Measurements from ENCODE around the gene MORN3. TPM values are rescaled to one million over a fixed set of nuclear protein-coding genes. Genes with fewer than 3 reads are reported as not detected.
"Not testable (repeated sequence)": the region's sequence is repeated elsewhere in the genome, so short reads cannot be mapped to it uniquely, and the experiment has no call there.

MORN3 gene
- total RNA-seq, 1 donor from 2014 or later, result 0.20 TPM

DNA sequence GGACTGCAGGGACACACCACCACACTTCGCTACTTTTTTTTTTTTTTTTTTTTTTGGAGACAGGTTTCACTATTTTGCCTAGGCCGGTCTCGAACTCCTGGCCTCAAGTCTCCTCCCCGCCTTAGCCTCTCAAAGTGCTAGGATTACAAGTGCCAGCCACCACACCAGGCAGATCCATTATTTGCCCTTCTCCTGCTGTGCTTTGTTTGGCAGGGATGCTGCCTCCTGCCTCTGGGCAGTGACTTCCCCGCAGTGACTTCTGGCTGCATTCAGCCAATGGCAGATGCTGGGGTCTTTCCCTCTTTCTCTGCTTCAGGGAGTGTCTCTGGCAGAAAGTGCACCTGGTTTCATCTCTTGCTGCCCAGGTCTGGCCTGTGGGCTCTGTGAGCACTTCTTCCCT lies 6.7 kb upstream of the MORN3 start:
- intact Hi-C loops (cut with micrococcal nuclease), result no loop called here
- no peak for DNase-seq
- H3K36me3 Mint-ChIP-seq (ENCODE audit: low read depth), result no peaks in the 10 kb centered on the region
- no peak overlapping the region for H3K27ac Mint-ChIP-seq
- H3K4me3 Mint-ChIP-seq, result no peak overlapping the region
- no peak for ATAC-seq (ENCODE audit: low read depth)
- POLR2A ChIA-PET, result no interaction called here
- H3K4me1 Mint-ChIP-seq, result peaks cover 21% of the 10 kb centered on the region
- TF ChIP-seq, protein P1, sequence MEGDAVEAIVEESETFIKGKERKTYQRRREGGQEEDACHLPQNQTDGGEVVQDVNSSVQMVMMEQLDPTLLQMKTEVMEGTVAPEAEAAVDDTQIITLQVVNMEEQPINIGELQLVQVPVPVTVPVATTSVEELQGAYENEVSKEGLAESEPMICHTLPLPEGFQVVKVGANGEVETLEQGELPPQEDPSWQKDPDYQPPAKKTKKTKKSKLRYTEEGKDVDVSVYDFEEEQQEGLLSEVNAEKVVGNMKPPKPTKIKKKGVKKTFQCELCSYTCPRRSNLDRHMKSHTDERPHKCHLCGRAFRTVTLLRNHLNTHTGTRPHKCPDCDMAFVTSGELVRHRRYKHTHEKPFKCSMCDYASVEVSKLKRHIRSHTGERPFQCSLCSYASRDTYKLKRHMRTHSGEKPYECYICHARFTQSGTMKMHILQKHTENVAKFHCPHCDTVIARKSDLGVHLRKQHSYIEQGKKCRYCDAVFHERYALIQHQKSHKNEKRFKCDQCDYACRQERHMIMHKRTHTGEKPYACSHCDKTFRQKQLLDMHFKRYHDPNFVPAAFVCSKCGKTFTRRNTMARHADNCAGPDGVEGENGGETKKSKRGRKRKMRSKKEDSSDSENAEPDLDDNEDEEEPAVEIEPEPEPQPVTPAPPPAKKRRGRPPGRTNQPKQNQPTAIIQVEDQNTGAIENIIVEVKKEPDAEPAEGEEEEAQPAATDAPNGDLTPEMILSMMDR (IDR thresholded peaks at IDR 0.05), result no peak
- CTCF ChIA-PET, result no interaction called here
- no peaks in the 10 kb centered on the region for H3K27me3 Mint-ChIP-seq
- no peaks in the 10 kb centered on the region for H3K9me3 Mint-ChIP-seq

DNA sequence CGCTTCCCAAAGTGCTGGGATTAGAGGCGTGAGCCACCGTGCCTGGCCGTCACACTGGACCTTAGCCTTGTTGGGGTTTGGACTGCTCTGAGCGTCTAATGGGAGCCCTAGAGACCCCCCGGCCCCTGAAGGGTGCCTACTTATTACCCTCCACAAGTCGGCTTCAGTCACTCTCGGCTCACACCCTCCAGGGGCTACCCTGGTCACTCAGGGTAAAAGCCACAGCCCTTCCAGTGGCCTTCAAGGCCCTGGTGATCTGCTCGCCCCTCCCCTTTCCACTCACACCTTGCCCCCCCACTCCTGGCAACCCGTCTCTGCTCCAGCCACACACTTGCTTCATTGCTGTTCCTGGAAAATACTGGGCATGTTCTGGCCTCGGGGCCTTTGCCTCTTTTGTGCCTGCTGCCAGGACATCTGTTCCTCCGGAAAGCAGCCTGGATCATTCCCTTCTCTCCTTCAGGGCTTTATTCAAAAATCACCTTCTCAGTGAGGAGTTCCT lies 3.6 kb upstream of the MORN3 start:
- H3K27ac Mint-ChIP-seq, result peak overlapping the region; percentile 68

DNA sequence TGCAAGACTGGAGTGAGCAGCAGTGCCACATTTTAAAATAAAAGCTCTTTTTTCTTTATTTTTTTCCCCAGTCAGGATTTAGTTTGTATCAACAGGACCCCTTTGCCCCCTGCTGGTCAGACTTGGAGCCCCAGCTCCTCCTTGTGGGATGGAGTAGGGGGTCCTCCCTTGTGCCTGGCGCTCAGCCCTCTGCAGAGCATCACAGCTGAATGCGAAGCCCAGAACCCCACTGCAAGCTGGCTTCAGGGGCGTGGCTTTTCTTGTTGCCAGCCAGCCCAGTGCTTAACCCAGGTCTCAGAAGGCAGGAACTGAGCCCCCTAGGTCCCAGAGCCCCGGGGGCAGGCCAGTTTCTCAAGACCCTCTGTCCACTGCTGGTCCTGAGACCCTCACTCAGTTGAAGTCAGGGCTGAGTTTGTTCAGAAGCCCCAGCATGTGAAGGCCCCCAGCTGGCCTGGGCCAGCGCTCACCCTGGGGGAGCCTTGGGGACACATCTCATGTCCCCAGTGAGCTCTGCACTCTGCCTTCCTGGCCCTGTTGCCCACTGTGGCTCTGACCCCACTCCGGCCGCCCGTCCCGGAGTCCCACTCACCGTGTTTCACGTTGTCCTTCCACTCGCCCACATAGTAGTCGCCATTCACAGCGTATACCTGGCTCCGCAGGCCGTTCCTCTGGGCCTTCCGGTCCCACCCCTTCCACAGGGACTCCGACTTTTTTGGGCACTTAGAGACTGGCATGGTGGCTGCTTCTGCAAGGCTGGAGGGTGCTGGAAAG lies 519 bp downstream of the MORN3 start:
- H3K4me3 Mint-ChIP-seq, result no peak overlapping the region
- H3K36me3 Mint-ChIP-seq (ENCODE audit: low read depth), result peaks cover 23% of the 10 kb centered on the region
- TF ChIP-seq, protein P1 (IDR thresholded peaks at IDR 0.05), result no peak
- intact Hi-C loops (cut with micrococcal nuclease), result loop anchor here (1.0 kb wide), 2 partner anchors 43 to 117 kb away; partner anchors contain the start of gene ORAI1
- no peaks in the 10 kb centered on the region for H3K27me3 Mint-ChIP-seq
- peaks cover 49% of the 10 kb centered on the region for H3K4me1 Mint-ChIP-seq
- CTCF ChIA-PET, result interaction anchor here (0.6 to 8.2 kb wide), 23 partner anchors 12 to 1406 kb away, joined by 3 to 158 read pairs (median 4); partner anchors contain the start of gene ORAI1
- DNase-seq, result peak; percentile 38
- peak overlapping the region; percentile 14 for H3K27ac Mint-ChIP-seq
- no peak for ATAC-seq (ENCODE audit: low read depth)
- POLR2A ChIA-PET, result interaction anchor here (0.6 to 2.5 kb wide), 9 partner anchors 11 to 268 kb away, joined by 3 to 50 read pairs (median 7); partner anchors contain the start of gene ORAI1
- no peaks in the 10 kb centered on the region for H3K9me3 Mint-ChIP-seq

More for the DNA sequence above, 3.6 kb upstream of the MORN3 start:
- Mint-ChIP-seq H3K4me1 (peaks cover 24% of the 10 kb centered on the region), H3K9me3 (no peaks in the 10 kb centered on the region), H3K36me3 (ENCODE audit: low read depth) (peaks cover 3% of the 10 kb centered on the region), H3K27me3 (no peaks in the 10 kb centered on the region), H3K4me3 (peak overlapping the region; percentile 83)
- intact Hi-C loops (cut with micrococcal nuclease), result loop anchor here (2.0 kb wide), 1 partner anchor 14 kb away; no protein-coding TSS in a partner anchor
- DNase-seq, result no peak
- TF ChIP-seq, protein P1 (IDR thresholded peaks at IDR 0.05), result no peak
- ChIA-PET POLR2A (interaction anchor here (0.7 to 2.4 kb wide), 8 partner anchors 9 to 137 kb away, joined by 3 to 16 read pairs (median 6); partner anchors contain the start of gene ORAI1), CTCF (interaction anchor here (8.2 kb wide), 1 partner anchor 121 kb away, joined by 158 read pairs; no protein-coding TSS in a partner anchor)
- no peak for ATAC-seq (ENCODE audit: low read depth)

DNA sequence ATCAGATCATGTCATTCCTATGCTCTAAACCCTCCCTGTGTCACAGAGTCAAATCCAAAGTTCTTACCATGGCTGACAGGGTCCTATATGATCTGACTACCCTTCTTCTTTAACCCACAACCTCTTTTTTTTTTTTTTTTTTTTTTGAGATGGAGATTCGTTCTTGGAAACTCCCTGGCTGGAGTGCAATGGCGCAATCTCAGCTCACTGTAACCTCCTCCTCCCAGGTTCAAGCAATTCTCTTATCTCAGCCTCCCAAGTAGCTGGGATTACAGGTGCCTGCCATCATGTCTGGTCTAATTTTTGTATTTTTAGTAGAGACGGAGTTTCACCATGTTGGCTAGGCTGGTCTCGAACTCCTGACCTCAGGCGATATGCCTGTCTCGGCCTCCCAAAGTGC lies 2.6 kb downstream of the MORN3 start:
- H3K27ac Mint-ChIP-seq, result peak overlapping the region; percentile 73
- ChIA-PET CTCF (interaction anchor here (0.6 to 8.2 kb wide), 2 partner anchors 115 to 128 kb away, joined by 3 to 158 read pairs; no protein-coding TSS in a partner anchor), POLR2A (interaction anchor here (0.6 to 2.4 kb wide), 10 partner anchors 8 to 199 kb away, joined by 3 to 14 read pairs (median 6); partner anchors contain the start of gene ORAI1)
- ATAC-seq (ENCODE audit: low read depth); H3K9me3 Mint-ChIP-seq; intact Hi-C loops (cut with micrococcal nuclease); H3K27me3 Mint-ChIP-seq; DNase-seq; H3K4me3 Mint-ChIP-seq: not testable (repeated sequence)
- peaks cover 25% of the 10 kb centered on the region for H3K36me3 Mint-ChIP-seq (ENCODE audit: low read depth)
- H3K4me1 Mint-ChIP-seq, result peaks cover 44% of the 10 kb centered on the region

DNA sequence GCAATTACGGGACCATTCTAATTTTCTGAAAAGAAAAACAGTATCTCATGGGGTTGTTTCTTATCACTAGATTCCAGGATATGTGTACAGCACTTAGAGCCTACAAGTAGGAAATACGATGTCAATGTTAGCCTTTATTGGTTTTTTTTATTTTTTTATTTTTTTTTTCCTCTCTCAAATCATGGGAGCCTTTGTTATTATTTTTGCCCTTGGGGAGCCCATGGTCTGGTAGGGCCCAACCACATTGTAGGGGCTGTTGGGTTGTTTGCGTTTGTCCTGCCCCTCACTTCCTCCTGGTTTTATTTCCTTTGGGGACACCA lies 5.9 kb downstream of the MORN3 start:
- intact Hi-C loops (cut with micrococcal nuclease), result no loop called here
- TF ChIP-seq, protein P1 (IDR thresholded peaks at IDR 0.05), result no peak
- Mint-ChIP-seq H3K36me3 (ENCODE audit: low read depth) (peaks cover 23% of the 10 kb centered on the region), H3K9me3 (no peaks in the 10 kb centered on the region), H3K27ac (peak overlapping the region; percentile 92), H3K4me3 (peak overlapping the region; percentile 90), H3K4me1 (peaks cover 49% of the 10 kb centered on the region), H3K27me3 (no peaks in the 10 kb centered on the region)
- DNase-seq (no peak), ATAC-seq (ENCODE audit: low read depth) (no peak)
- POLR2A ChIA-PET, result interaction anchor here (0.6 to 2.9 kb wide), 12 partner anchors 9 to 387 kb away, joined by 3 to 63 read pairs (median 5); partner anchors contain the start of genes KDM2B and ORAI1
- CTCF ChIA-PET, result interaction anchor here (1.0 kb wide), 2 partner anchors 19 to 111 kb away, joined by 3 to 4 read pairs; no protein-coding TSS in a partner anchor

DNA sequence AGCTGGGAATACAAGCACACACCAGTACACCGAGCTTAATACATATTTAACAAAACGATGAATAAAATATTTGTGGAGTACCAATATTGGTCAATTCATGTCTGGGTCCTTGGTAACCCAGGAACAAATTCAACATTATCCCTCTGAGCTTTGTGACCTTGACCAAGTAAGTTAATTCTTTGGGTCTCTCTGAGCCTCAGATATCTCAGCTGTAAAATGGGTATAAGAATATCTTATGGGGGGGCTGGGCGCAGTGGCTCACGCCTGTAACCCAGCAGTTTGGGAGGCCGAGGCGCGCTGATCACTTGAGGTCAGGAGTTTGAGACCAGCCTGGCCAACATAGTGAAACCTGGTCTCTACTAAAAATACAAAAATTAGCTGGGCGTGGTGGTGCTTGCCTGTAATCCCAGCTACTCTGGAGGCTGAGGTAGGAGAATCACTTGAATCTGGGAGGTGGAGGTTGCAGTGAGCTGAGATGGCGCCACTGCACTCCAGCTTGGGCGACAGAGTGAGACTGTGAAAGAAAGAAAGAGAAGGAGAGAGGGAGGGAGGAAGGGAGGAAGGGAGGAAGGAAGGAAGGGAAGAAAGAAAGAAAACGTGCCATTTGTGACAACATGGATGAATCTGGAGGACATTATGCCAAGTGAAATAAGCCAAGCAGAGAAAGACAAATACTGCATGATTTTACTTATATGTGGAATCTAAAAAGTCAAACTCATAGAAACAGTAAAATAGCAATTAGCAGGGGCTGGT lies 7.9 kb downstream of the MORN3 start:
- H3K27ac Mint-ChIP-seq; intact Hi-C loops (cut with micrococcal nuclease); ATAC-seq (ENCODE audit: low read depth); H3K4me3 Mint-ChIP-seq; H3K9me3 Mint-ChIP-seq; DNase-seq; H3K27me3 Mint-ChIP-seq: not testable (repeated sequence)
- Mint-ChIP-seq H3K36me3 (ENCODE audit: low read depth) (peaks cover 15% of the 10 kb centered on the region), H3K4me1 (peaks cover 53% of the 10 kb centered on the region)
- ChIA-PET CTCF (interaction anchor here (0.8 to 1.8 kb wide), 2 partner anchors 19 to 109 kb away, joined by 3 to 5 read pairs; no protein-coding TSS in a partner anchor), POLR2A (interaction anchor here (0.5 to 1.2 kb wide), 2 partner anchors 34 to 1012 kb away, joined by 3 to 8 read pairs; no protein-coding TSS in a partner anchor)

Measured in activated B cell treated with CpG ODN at 0.5 μM for 24 hours (primary cell).